DOHH2 (cell line): ENCODE measurements around the gene FCER1A.

ENCODE experiments used
- CTCF ChIP-seq: fragments of 200-600 bp; sonication (generic); IDR thresholded peaks from one replicate; pipeline ENCODE4 v1.5.1; 2014; ENCODE audit warnings: antibody characterized with exemption, mild to moderate bottlenecking, low read depth, low read length; ENCODE audit not compliant: poor library complexity, severe bottlenecking
- EZH2phosphoT487 ChIP-seq: fragments of 200-600 bp; sonication (generic); IDR thresholded peaks from 2 replicates; pipeline ENCODE4 v1.6.1; 2017; ENCODE audit warnings: borderline replicate concordance, mild to moderate bottlenecking, antibody characterized with exemption, low read length, moderate library complexity, mixed read lengths

- no peak for TF ChIP-seq CTCF
- no peak for TF ChIP-seq EZH2phosphoT487
Measured at GRCh38 chr1:159289060-159289459, 13.1 kb upstream of the FCER1A start.
